Breast epithelium (tissue), 4 donors: ENCODE data around the gene COPS4. TPM values are rescaled to one million over a fixed set of nuclear protein-coding genes. Genes with fewer than 3 reads are reported as not detected.

Experiments used
- DNase-seq, 2 donors: peaks; one replicate each; pipeline ENCODE4 v3.0.0-alpha.2; 2019; ENCODE audit warnings: low spot score in 2 of 2
- H3K27ac ChIP-seq, 2 donors: fragments of 200-600 bp; sonication (generic) in 1 of 2; one replicate each; pipeline ENCODE4 v1.5.1; 2016 to 2019; ENCODE audit warnings: mild to moderate bottlenecking in 1 of 2
- H3K27me3 ChIP-seq, 2 donors: fragments of 200-600 bp; sonication (generic) in 1 of 2; one replicate each; pipeline versions ENCODE4 v1.5.1 to v1.6.0; 2017 to 2019; ENCODE audit warnings: control low read depth in 1 of 2, mild to moderate bottlenecking in 1 of 2
- H3K36me3 ChIP-seq: fragments of 200-600 bp; one replicate; pipeline ENCODE4 v1.5.1; 2019
- H3K4me1 ChIP-seq, 2 donors: fragments of 200-600 bp; sonication (generic); one replicate each; pipeline ENCODE4 v1.5.1; 2016 to 2019; ENCODE audit warnings: control low read depth in 1 of 2
- H3K4me3 ChIP-seq, 3 donors: fragments of 200-600 bp; sonication (generic); 1 replicate in 2 of 3; 2 replicates in 1 of 3; pipeline ENCODE4 v1.5.1; 2016 to 2019; ENCODE audit warnings: mild to moderate bottlenecking in 3 of 3, moderate library complexity in 2 of 3
- H3K9me3 ChIP-seq, 2 donors: fragments of 200-600 bp; sonication (generic) in 1 of 2; one replicate each; pipeline ENCODE4 v1.5.1; 2016 to 2019; ENCODE audit warnings: control low read depth in 1 of 2
- CTCF ChIP-seq, 3 donors: fragments of 450-650 bp; IDR thresholded peaks; one replicate each; pipeline ENCODE4 v1.5.1; 2016 to 2017; ENCODE audit warnings: antibody characterized with exemption in 3 of 3, mild to moderate bottlenecking in 3 of 3, moderate library complexity in 3 of 3
- POLR2A ChIP-seq: fragments of 450-650 bp; IDR thresholded peaks from one replicate; pipeline ENCODE4 v1.6.1; 2016; ENCODE audit warnings: antibody characterized with exemption, mild to moderate bottlenecking, moderate library complexity
- POLR2AphosphoS5 ChIP-seq, 3 donors: sonication (generic); formaldehyde crosslinking; IDR thresholded peaks; one replicate each; pipeline ENCODE4 v1.6.1; 2017; ENCODE audit warnings: antibody characterized with exemption in 3 of 3
- intact Hi-C: fragments of 100-400 bp; cut with DNase I; formaldehyde crosslinking; loops from one replicate; pipeline ENCODE4 v1.15.1; 2023; ENCODE audit warnings: low total_unique reads
- total RNA-seq, 3 donors: library from RNA; depleted of rRNA; stranded (reverse); fragments of >200 nt; gene quantifications; one replicate each; pipeline ENCODE4 v1.1.0, GENCODE V29; 2016

COPS4 gene
- total RNA-seq, 3 donors from 2014 or later, result 55.8 to 67.9 (median 56.4) TPM

GRCh38 chr4:83112231-83112630, 77.2 kb downstream of the COPS4 start:
- Histone ChIP-seq H3K4me3 (no peak overlapping the region), H3K36me3 (no peaks in the 10 kb centered on the region), H3K4me1 (no peaks in the 10 kb centered on the region), H3K27ac (no peak overlapping the region), H3K9me3 (no peaks in the 10 kb centered on the region), H3K27me3 (no peaks in the 10 kb centered on the region)
- TF ChIP-seq CTCF (IDR thresholded peaks at IDR 0.05) (no peak), POLR2A (no peak), POLR2AphosphoS5 (IDR thresholded peaks at IDR 0.05) (no peak)
- no peak for DNase-seq
- intact Hi-C loops, result no loop called here

GRCh38 chr4:83112678-83113428, 77.9 kb downstream of the COPS4 start:
- TF ChIP-seq POLR2AphosphoS5 (IDR thresholded peaks at IDR 0.05) (no peak), CTCF (IDR thresholded peaks at IDR 0.05) (no peak), POLR2A (no peak)
- Histone ChIP-seq H3K4me1 (no peaks in the 10 kb centered on the region), H3K36me3 (no peaks in the 10 kb centered on the region), H3K4me3 (no peak overlapping the region), H3K9me3 (no peaks in the 10 kb centered on the region), H3K27me3 (no peaks in the 10 kb centered on the region), H3K27ac (no peak overlapping the region)
- intact Hi-C loops, result no loop called here
- no peak for DNase-seq

- Histone ChIP-seq H3K27me3 (no peaks in the 10 kb centered on the region), H3K9me3 (no peaks in the 10 kb centered on the region), H3K4me1 (no peaks in the 10 kb centered on the region), H3K27ac (no peak overlapping the region), H3K36me3 (no peaks in the 10 kb centered on the region), H3K4me3 (no peak overlapping the region)
- DNase-seq, result no peak
- TF ChIP-seq CTCF (IDR thresholded peaks at IDR 0.05), result no peak
- TF ChIP-seq POLR2A, result no peak
- no peak for TF ChIP-seq POLR2AphosphoS5 (IDR thresholded peaks at IDR 0.05)
- intact Hi-C loops, result no loop called here
Observed at GRCh38 chr4:83113429-83113786, 78.4 kb downstream of the COPS4 start.

GRCh38 chr4:83114576-83114975, 79.6 kb downstream of the COPS4 start, which contains the start of gene PLAC8:
TSS of gene PLAC8 (minus strand) at chr4:83114729. CDS start at chr4:83107921, 6,808 bp downstream.
- no peak for TF ChIP-seq POLR2AphosphoS5 (IDR thresholded peaks at IDR 0.05)
- no peak for TF ChIP-seq POLR2A
- intact Hi-C loops, result no loop called here
- no peaks in the 10 kb centered on the region for H3K36me3 ChIP-seq
- peak within 1 kb of the TSS in 1 of 2 donors; percentile 33 for H3K27ac ChIP-seq
- H3K4me3 ChIP-seq, result no peak within 1 kb of the TSS
- H3K27me3 ChIP-seq, result no peaks in the 10 kb centered on the region
- no peak for DNase-seq
- H3K9me3 ChIP-seq, result no peaks in the 10 kb centered on the region
- H3K4me1 ChIP-seq, result no peaks in the 10 kb centered on the region

- Histone ChIP-seq H3K36me3 (no peaks in the 10 kb centered on the region), H3K27ac (peak overlapping the region in 1 of 2 donors; percentile 33), H3K4me3 (no peak overlapping the region), H3K27me3 (no peaks in the 10 kb centered on the region), H3K4me1 (no peaks in the 10 kb centered on the region), H3K9me3 (no peaks in the 10 kb centered on the region)
- no peak for DNase-seq
- TF ChIP-seq POLR2AphosphoS5 (IDR thresholded peaks at IDR 0.05) (no peak), CTCF (IDR thresholded peaks at IDR 0.05) (no peak), POLR2A (no peak)
- intact Hi-C loops, result no loop called here
Observed at GRCh38 chr4:83115000-83115399, 80.0 kb downstream of the COPS4 start.
